Measurements from ENCODE around the gene CUL1.

The CUL1 gene

GRCh38 chr7:148698397-148699023, at the start of gene CUL1:
Gene CUL1, plus strand, starts transcription at chr7:148698903. Its CDS starts 31,220 bp downstream, at chr7:148730123.
- peak; percentile 77 for DNase-seq (ENCODE audit: low read depth)

- DNase-seq (ENCODE audit: low read depth) = no peak
These were observed 48.4 kb upstream of the CUL1 start for GRCh38 chr7:148650232-148650858.

- DNase-seq (ENCODE audit: low read depth) = no peak
These were observed 45.9 kb upstream of the CUL1 start for GRCh38 chr7:148652773-148653172.

GRCh38 chr7:148657929-148658328, 40.8 kb upstream of the CUL1 start:
- no peak for DNase-seq (ENCODE audit: low read depth)

GRCh38 chr7:148661471-148661870, 37.2 kb upstream of the CUL1 start:
- no peak for DNase-seq (ENCODE audit: low read depth)

GRCh38 chr7:148662646-148663045, 36.1 kb upstream of the CUL1 start:
- DNase-seq (ENCODE audit: low read depth) = no peak

- DNase-seq (ENCODE audit: low read depth) = no peak
These were observed 34.4 kb upstream of the CUL1 start for GRCh38 chr7:148664324-148664723.

GRCh38 chr7:148665221-148665620, 33.5 kb upstream of the CUL1 start:
- DNase-seq (ENCODE audit: low read depth) = no peak

- DNase-seq (ENCODE audit: low read depth) = no peak
These were observed 28.8 kb upstream of the CUL1 start for GRCh38 chr7:148669927-148670326.

- no peak for DNase-seq (ENCODE audit: low read depth)
These were observed 28.3 kb upstream of the CUL1 start for GRCh38 chr7:148670374-148670773.

GRCh38 chr7:148670807-148671206, 27.9 kb upstream of the CUL1 start:
- no peak for DNase-seq (ENCODE audit: low read depth)

- DNase-seq (ENCODE audit: low read depth) = no peak
These were observed 26.7 kb upstream of the CUL1 start for GRCh38 chr7:148672041-148672440.

GRCh38 chr7:148674689-148675088, 24.0 kb upstream of the CUL1 start:
- no peak for DNase-seq (ENCODE audit: low read depth)

GRCh38 chr7:148676291-148676690, 22.4 kb upstream of the CUL1 start:
- no peak for DNase-seq (ENCODE audit: low read depth)

GRCh38 chr7:148681821-148682220, 16.9 kb upstream of the CUL1 start:
- no peak for DNase-seq (ENCODE audit: low read depth)

GRCh38 chr7:148684289-148684830, 14.3 kb upstream of the CUL1 start:
- DNase-seq (ENCODE audit: low read depth) = no peak

- no peak for DNase-seq (ENCODE audit: low read depth)
These were observed 12.3 kb upstream of the CUL1 start for GRCh38 chr7:148686312-148686937.

GRCh38 chr7:148687555-148687954, 11.1 kb upstream of the CUL1 start:
- no peak for DNase-seq (ENCODE audit: low read depth)

- no peak for DNase-seq (ENCODE audit: low read depth)
These were observed 10.2 kb upstream of the CUL1 start for GRCh38 chr7:148688526-148688925.

GRCh38 chr7:148693651-148694050, 5.1 kb upstream of the CUL1 start:
- no peak for DNase-seq (ENCODE audit: low read depth)

- DNase-seq (ENCODE audit: low read depth) = no peak
These were observed 4.1 kb upstream of the CUL1 start for GRCh38 chr7:148694631-148695030.

GRCh38 chr7:148695953-148696352, 2.8 kb upstream of the CUL1 start:
- no peak for DNase-seq (ENCODE audit: low read depth)

- no peak for DNase-seq (ENCODE audit: low read depth)
These were observed 1.9 kb upstream of the CUL1 start for GRCh38 chr7:148696787-148697186.
